ENCODE results near the gene CD164L2.

DNA sequence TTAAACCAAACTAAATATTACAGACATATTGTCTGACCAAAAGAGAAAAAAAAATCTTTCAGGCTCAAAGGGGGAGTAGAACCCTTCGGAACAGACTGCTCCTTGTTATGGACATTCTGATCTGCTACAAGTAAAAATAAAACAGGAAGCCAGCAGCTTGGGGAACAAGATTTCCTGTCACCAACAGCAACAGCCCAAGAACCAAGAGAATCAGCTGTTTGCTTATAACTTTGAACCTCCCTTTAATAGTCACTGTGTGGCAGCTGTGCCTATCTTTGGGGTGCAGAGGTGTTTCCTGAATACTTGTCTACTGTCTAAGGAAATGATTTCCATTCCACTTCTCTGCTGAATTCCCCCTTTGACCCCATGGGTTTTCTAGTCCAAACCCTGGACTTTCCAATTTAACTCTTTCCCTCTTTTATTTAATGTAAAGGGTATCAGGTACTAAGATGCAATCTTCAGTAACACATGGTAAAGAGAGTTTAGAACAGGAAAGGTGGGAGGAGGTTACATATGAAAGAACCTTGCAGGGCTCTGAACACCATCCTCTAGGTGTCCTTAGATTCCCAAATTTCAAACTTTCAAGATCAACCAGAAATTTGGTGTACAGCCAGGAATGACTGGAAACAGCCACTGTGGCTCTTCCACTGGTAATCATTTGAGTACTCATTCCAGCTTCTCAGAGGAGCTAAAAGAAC lies 47.9 kb upstream of the CD164L2 start:
- no peak for TF ChIP-seq EZH2 (IDR thresholded peaks at IDR 0.05; ENCODE audit: borderline replicate concordance, low read length)
- TF ChIP-seq, protein P1, sequence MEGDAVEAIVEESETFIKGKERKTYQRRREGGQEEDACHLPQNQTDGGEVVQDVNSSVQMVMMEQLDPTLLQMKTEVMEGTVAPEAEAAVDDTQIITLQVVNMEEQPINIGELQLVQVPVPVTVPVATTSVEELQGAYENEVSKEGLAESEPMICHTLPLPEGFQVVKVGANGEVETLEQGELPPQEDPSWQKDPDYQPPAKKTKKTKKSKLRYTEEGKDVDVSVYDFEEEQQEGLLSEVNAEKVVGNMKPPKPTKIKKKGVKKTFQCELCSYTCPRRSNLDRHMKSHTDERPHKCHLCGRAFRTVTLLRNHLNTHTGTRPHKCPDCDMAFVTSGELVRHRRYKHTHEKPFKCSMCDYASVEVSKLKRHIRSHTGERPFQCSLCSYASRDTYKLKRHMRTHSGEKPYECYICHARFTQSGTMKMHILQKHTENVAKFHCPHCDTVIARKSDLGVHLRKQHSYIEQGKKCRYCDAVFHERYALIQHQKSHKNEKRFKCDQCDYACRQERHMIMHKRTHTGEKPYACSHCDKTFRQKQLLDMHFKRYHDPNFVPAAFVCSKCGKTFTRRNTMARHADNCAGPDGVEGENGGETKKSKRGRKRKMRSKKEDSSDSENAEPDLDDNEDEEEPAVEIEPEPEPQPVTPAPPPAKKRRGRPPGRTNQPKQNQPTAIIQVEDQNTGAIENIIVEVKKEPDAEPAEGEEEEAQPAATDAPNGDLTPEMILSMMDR (conservative IDR thresholded peaks at IDR 0.05 in 1 of 2, IDR thresholded peaks at IDR 0.05 in 1 of 2; ENCODE audit: extremely low read depth in 1 of 2, insufficient read depth in 1 of 2, low read depth in 1 of 2, low read length in 2 of 2) = peak in 1 of 2 donors; percentile 11

Data from mammary epithelial cell (primary cell).